ENCODE data around the gene TMEM8B. TPM values are rescaled to one million over a fixed set of nuclear protein-coding genes. Genes with fewer than 3 reads are reported as not detected.

The TMEM8B gene
- total RNA-seq, 1 experiment from 2014 or later: 2.0 TPM

GRCh38 chr9:35800530-35800929 lies 28.5 kb upstream of the TMEM8B start:
- DNase-seq: no peak
- no peaks in the 10 kb centered on the region; the same call in 1 of the 2 replicates for H3K36me3 ChIP-seq (replicated peaks; ENCODE audit: control insufficient read depth, insufficient read depth, low read length)
- H3K27me3 ChIP-seq (ENCODE audit: control insufficient read depth, insufficient read depth, low read length): no peaks in the 10 kb centered on the region
- no peak overlapping the region for H3K4me3 ChIP-seq (ENCODE audit: insufficient read depth, low read depth, low read length)

- Histone ChIP-seq H3K27me3 (ENCODE audit: control insufficient read depth, insufficient read depth, low read length) (no peaks in the 10 kb centered on the region), H3K36me3 (replicated peaks; ENCODE audit: control insufficient read depth, insufficient read depth, low read length) (peaks cover 2% of the 10 kb centered on the region), H3K4me3 (ENCODE audit: insufficient read depth, low read depth, low read length) (no peak overlapping the region)
- DNase-seq: no peak
Measured at GRCh38 chr9:35801328-35802128, 27.5 kb upstream of the TMEM8B start.

DNA sequence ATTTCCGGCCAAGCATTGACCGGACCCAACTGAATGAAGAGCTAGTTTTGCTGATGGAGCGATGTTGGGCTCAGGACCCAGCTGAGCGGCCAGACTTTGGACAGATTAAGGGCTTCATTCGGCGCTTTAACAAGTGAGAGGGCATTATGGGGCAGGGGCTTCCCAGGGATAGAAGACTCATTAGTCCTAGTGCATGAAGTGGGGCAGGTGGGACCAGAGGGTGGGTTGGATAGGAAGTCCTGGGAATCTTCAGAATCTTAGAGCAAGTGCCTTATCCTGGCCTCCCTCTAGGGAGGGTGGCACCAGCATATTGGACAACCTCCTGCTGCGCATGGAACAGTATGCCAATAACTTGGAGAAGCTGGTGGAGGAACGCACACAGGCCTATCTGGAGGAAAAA lies 22.9 kb upstream of the TMEM8B start:
- no peak for DNase-seq
- Histone ChIP-seq H3K36me3 (replicated peaks; ENCODE audit: control insufficient read depth, insufficient read depth, low read length) (peaks cover 4% of the 10 kb centered on the region), H3K4me3 (ENCODE audit: insufficient read depth, low read depth, low read length) (no peak overlapping the region), H3K27me3 (ENCODE audit: control insufficient read depth, insufficient read depth, low read length) (no peaks in the 10 kb centered on the region)

DNA sequence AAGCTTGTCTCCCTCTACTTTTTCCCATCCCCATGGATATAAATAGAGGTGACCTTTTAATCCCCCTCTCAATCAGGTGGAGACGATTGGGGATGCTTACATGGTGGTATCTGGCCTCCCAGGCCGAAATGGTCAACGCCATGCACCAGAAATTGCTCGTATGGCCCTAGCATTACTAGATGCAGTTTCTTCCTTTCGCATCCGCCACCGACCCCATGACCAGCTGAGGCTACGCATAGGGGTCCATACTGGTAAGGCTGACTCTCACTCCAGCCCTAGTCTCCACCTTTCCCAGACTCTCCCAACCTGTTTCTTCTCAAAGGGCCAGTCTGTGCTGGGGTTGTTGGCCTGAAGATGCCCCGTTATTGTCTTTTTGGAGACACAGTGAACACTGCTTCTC lies 20.6 kb upstream of the TMEM8B start:
- Histone ChIP-seq H3K36me3 (replicated peaks; ENCODE audit: control insufficient read depth, insufficient read depth, low read length) (peaks cover 4% of the 10 kb centered on the region), H3K27me3 (ENCODE audit: control insufficient read depth, insufficient read depth, low read length) (peaks cover 2% of the 10 kb centered on the region; the same call in 1 of the 2 replicates), H3K4me3 (ENCODE audit: insufficient read depth, low read depth, low read length) (no peak overlapping the region)
- DNase-seq: no peak

DNA sequence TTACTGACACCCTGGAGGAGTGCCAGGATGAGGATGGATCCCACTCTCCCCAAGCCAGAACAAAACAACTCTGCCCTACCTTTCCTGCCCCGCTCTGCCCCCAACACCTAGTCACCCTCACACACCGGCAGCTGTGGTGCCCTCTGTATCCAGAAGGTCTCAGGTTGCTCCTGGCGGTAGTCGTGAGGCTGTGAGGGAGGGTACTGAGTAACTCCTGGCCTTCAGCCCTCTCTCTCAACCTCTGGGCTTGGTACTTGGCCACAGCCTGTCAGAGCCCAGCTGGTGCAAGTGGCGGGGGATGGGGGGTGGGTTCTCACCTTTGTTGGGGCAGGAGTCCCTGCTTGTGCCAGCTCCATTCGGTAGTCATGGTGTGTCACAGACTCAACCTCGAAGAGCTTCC lies 18.9 kb upstream of the TMEM8B start:
- H3K4me3 ChIP-seq (ENCODE audit: insufficient read depth, low read depth, low read length): no peak overlapping the region
- peaks cover 4% of the 10 kb centered on the region for H3K36me3 ChIP-seq (replicated peaks; ENCODE audit: control insufficient read depth, insufficient read depth, low read length)
- peaks cover 2% of the 10 kb centered on the region; the same call in 1 of the 2 replicates for H3K27me3 ChIP-seq (ENCODE audit: control insufficient read depth, insufficient read depth, low read length)
- DNase-seq: no peak

GRCh38 chr9:35811381-35812024 lies 17.5 kb upstream of the TMEM8B start:
- Histone ChIP-seq H3K36me3 (replicated peaks; ENCODE audit: control insufficient read depth, insufficient read depth, low read length) (peaks cover 2% of the 10 kb centered on the region), H3K4me3 (ENCODE audit: insufficient read depth, low read depth, low read length) (peak overlapping the region; percentile 37)
- DNase-seq: no peak

GRCh38 chr9:35812025-35812602 lies 16.9 kb upstream of the TMEM8B start, which contains the start of gene SPAG8:
Gene SPAG8 (minus strand): TSS chr9:35812262. CDS start chr9:35812147, 115 bp downstream.
- Histone ChIP-seq H3K4me3 (ENCODE audit: insufficient read depth, low read depth, low read length) (peak within 1 kb of the TSS; percentile 37), H3K27me3 (ENCODE audit: control insufficient read depth, insufficient read depth, low read length) (peaks cover 2% of the 10 kb centered on the region; the same call in 1 of the 2 replicates), H3K36me3 (replicated peaks; ENCODE audit: control insufficient read depth, insufficient read depth, low read length) (peaks cover 2% of the 10 kb centered on the region)

More at GRCh38 chr9:35811381-35812024, 17.5 kb upstream of the TMEM8B start:
- H3K27me3 ChIP-seq (ENCODE audit: control insufficient read depth, insufficient read depth, low read length): peaks cover 2% of the 10 kb centered on the region; the same call in 1 of the 2 replicates

GRCh38 chr9:35813434-35814105 lies 15.5 kb upstream of the TMEM8B start:
- Histone ChIP-seq H3K36me3 (replicated peaks; ENCODE audit: control insufficient read depth, insufficient read depth, low read length) (peaks cover 2% of the 10 kb centered on the region), H3K27me3 (ENCODE audit: control insufficient read depth, insufficient read depth, low read length) (peaks cover 2% of the 10 kb centered on the region; the same call in 1 of the 2 replicates), H3K4me3 (ENCODE audit: insufficient read depth, low read depth, low read length) (no peak overlapping the region)
- DNase-seq: peak; percentile 72

More at GRCh38 chr9:35812025-35812602, 16.9 kb upstream of the TMEM8B start, which contains the start of gene SPAG8:
- peak; percentile 95 for DNase-seq

- Histone ChIP-seq H3K27me3 (ENCODE audit: control insufficient read depth, insufficient read depth, low read length) (peaks cover 2% of the 10 kb centered on the region; the same call in 1 of the 2 replicates), H3K4me3 (ENCODE audit: insufficient read depth, low read depth, low read length) (peak overlapping the region; percentile 98), H3K36me3 (replicated peaks; ENCODE audit: control insufficient read depth, insufficient read depth, low read length) (peaks cover under 1% of the 10 kb centered on the region; the same call in 1 of the 2 replicates)
- peak; percentile 85 for DNase-seq
Measured at GRCh38 chr9:35814106-35814840, 14.8 kb upstream of the TMEM8B start.

GRCh38 chr9:35814841-35815543 lies 14.0 kb upstream of the TMEM8B start, which contains the start of gene HINT2:
Gene HINT2 (minus strand): TSS chr9:35815042. CDS start chr9:35814979, 63 bp downstream.
- Histone ChIP-seq H3K36me3 (replicated peaks; ENCODE audit: control insufficient read depth, insufficient read depth, low read length) (no peaks in the 10 kb centered on the region), H3K27me3 (ENCODE audit: control insufficient read depth, insufficient read depth, low read length) (peaks cover 2% of the 10 kb centered on the region; the same call in 1 of the 2 replicates), H3K4me3 (ENCODE audit: insufficient read depth, low read depth, low read length) (peak within 1 kb of the TSS; percentile 98)
- DNase-seq: peak; percentile 97

DNA sequence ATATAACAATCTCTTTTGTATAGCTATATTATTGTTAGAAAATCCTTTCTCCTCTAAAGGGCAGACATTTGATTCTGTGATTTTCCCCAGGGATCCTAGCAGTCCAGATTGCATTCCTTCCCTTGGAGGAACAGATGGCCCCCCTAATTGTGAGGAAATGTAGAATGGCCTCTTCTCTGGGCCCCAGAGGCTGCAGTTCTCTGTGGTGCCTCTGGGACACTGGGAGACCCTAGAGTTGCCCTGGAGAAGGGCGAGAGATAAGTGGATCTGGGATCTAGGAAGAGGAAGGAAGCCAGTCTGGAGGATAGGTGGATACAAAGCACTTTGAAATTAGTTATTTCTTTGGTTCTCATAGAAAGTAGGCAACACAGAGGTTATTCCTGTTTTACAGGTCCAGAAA lies 12.3 kb upstream of the TMEM8B start:
- Histone ChIP-seq H3K4me3 (ENCODE audit: insufficient read depth, low read depth, low read length) (no peak overlapping the region), H3K36me3 (replicated peaks; ENCODE audit: control insufficient read depth, insufficient read depth, low read length) (no peaks in the 10 kb centered on the region), H3K27me3 (ENCODE audit: control insufficient read depth, insufficient read depth, low read length) (no peaks in the 10 kb centered on the region; the same call in 1 of the 2 replicates)
- peak; percentile 79 for DNase-seq

- DNase-seq: no peak
- H3K36me3 ChIP-seq (replicated peaks; ENCODE audit: control insufficient read depth, insufficient read depth, low read length): no peaks in the 10 kb centered on the region
- H3K27me3 ChIP-seq (ENCODE audit: control insufficient read depth, insufficient read depth, low read length): no peaks in the 10 kb centered on the region; the same call in 1 of the 2 replicates
- no peak overlapping the region for H3K4me3 ChIP-seq (ENCODE audit: insufficient read depth, low read depth, low read length)
Measured at GRCh38 chr9:35818341-35818740, 10.7 kb upstream of the TMEM8B start.

DNA sequence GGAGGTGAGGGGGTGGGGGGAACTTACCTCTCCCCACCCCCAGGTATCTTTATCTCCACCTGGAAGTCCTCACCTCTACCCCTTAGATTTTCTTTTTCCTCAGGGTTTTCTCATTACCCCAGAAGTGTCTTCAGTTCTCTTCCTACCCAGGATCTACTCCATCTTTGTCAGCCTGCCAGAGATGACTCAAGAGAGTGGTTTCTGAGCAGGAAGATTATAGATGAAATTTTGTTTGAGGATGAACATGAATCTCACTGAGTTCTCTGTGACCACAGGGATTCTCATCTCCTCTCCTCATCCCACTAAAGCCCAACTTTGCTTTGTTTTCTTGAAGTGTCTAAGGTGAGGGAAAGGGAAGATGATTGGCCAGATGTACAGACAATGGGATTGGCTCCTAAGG lies 9.0 kb upstream of the TMEM8B start:
- no peak for DNase-seq
- Histone ChIP-seq H3K36me3 (replicated peaks; ENCODE audit: control insufficient read depth, insufficient read depth, low read length) (no peaks in the 10 kb centered on the region), H3K4me3 (ENCODE audit: insufficient read depth, low read depth, low read length) (no peak overlapping the region), H3K27me3 (ENCODE audit: control insufficient read depth, insufficient read depth, low read length) (no peaks in the 10 kb centered on the region; the same call in 1 of the 2 replicates)
